SK-N-SH treated with all-trans-retinoic acid at 6 μM for 48 hours (cell line): Measurements from ENCODE around the gene ZNF853.

ENCODE experiments used
- ATAC-seq: fragments of 200-7000 bp; cut with Tn5 transposase; 3 replicates; pipeline ENCODE4 v1.9.1; 2020; ENCODE audit warnings: mild to moderate bottlenecking, moderate library complexity
- ARNTL ChIP-seq: fragments of 450-650 bp; formaldehyde crosslinking; IDR thresholded peaks from 2 replicates; pipeline ENCODE4 v1.5.0; 2020; ENCODE audit warnings: low read depth, mild to moderate bottlenecking, moderate library complexity, borderline replicate concordance
- BACH2 ChIP-seq: fragments of 250-450 bp; sonication (Bioruptor Pico); IDR thresholded peaks from 2 replicates; pipeline ENCODE4 v1.9.0; 2021; ENCODE audit warnings: mild to moderate bottlenecking, borderline replicate concordance
- CREB5 ChIP-seq: fragments of 250-450 bp; sonication (Bioruptor Pico); IDR thresholded peaks from 2 replicates; pipeline ENCODE4 v1.5.1; 2020; ENCODE audit warnings: low read depth, mild to moderate bottlenecking, moderate library complexity
- CSDC2 ChIP-seq: fragments of 250-450 bp; sonication (Bioruptor Pico); IDR thresholded peaks from 2 replicates; pipeline ENCODE4 v1.5.0; 2020; ENCODE audit warnings: mild to moderate bottlenecking, moderate library complexity
- CSRNP3 ChIP-seq: fragments of 250-450 bp; sonication (Bioruptor Pico); IDR thresholded peaks from 2 replicates; pipeline ENCODE4 v1.5.1; 2021; ENCODE audit warnings: mild to moderate bottlenecking, moderate library complexity
- ESRRG ChIP-seq: fragments of 250-450 bp; sonication (Bioruptor Pico); IDR thresholded peaks from 2 replicates; pipeline ENCODE4 v1.6.1; 2021; ENCODE audit warnings: mild to moderate bottlenecking
- GLIS3 ChIP-seq: fragments of 250-450 bp; sonication (Bioruptor Pico); IDR thresholded peaks from 2 replicates; pipeline ENCODE4 v1.5.0; 2020; ENCODE audit warnings: mild to moderate bottlenecking, moderate library complexity
- ISL1 ChIP-seq: fragments of 250-450 bp; sonication (Bioruptor Pico); IDR thresholded peaks from 2 replicates; pipeline ENCODE4 v2.1.2; 2022; ENCODE audit warnings: mild to moderate bottlenecking, moderate library complexity
- OSR1 ChIP-seq: fragments of 250-450 bp; sonication (Bioruptor Pico); IDR thresholded peaks from 2 replicates; pipeline ENCODE4 v1.8.0; 2022; ENCODE audit warnings: moderate library complexity, mild to moderate bottlenecking, inconsistent platforms
- POU6F1 ChIP-seq: fragments of 250-450 bp; sonication (Bioruptor Pico); IDR thresholded peaks from 2 replicates; pipeline ENCODE4 v1.8.0; 2021; ENCODE audit warnings: low read depth, mild to moderate bottlenecking, moderate library complexity, borderline replicate concordance
- PPARA ChIP-seq: fragments of 250-450 bp; sonication (Bioruptor Pico); IDR thresholded peaks from 2 replicates; pipeline ENCODE4 v1.5.0; 2020; ENCODE audit warnings: mild to moderate bottlenecking, borderline replicate concordance
- RARB ChIP-seq: fragments of 250-450 bp; sonication (Bioruptor Pico); IDR thresholded peaks from 2 replicates; pipeline ENCODE4 v1.8.0; 2021; ENCODE audit warnings: mild to moderate bottlenecking, moderate library complexity
- SNAI2 ChIP-seq: fragments of 250-450 bp; sonication (Bioruptor Pico); IDR thresholded peaks from 2 replicates; pipeline ENCODE4 v1.5.0; 2020; ENCODE audit warnings: mild to moderate bottlenecking, moderate library complexity
- TCF4 ChIP-seq: fragments of 250-450 bp; sonication (Bioruptor Pico); IDR thresholded peaks from 2 replicates; pipeline ENCODE4 v1.8.0; 2021; ENCODE audit warnings: mild to moderate bottlenecking, moderate library complexity, borderline replicate concordance
- TSHZ2 ChIP-seq: fragments of 250-450 bp; sonication (Bioruptor Pico); IDR thresholded peaks from 2 replicates; pipeline ENCODE4 v1.5.0; 2020; ENCODE audit warnings: mild to moderate bottlenecking, moderate library complexity
- ZC3H10 ChIP-seq: fragments of 250-450 bp; sonication (Bioruptor Pico); IDR thresholded peaks from 2 replicates; pipeline ENCODE4 v1.5.1; 2021; ENCODE audit warnings: mild to moderate bottlenecking, moderate library complexity
- ZFP3 ChIP-seq: fragments of 250-450 bp; sonication (Bioruptor Pico); IDR thresholded peaks from 2 replicates; pipeline ENCODE4 v1.5.0; 2020; ENCODE audit warnings: mild to moderate bottlenecking, moderate library complexity
- ZFP30 ChIP-seq: fragments of 450-650 bp; formaldehyde crosslinking; IDR thresholded peaks from 2 replicates; pipeline ENCODE4 v1.5.0; 2022; ENCODE audit warnings: mild to moderate bottlenecking, moderate library complexity
- ZNF565 ChIP-seq: fragments of 450-650 bp; formaldehyde crosslinking; conservative IDR thresholded peaks from 2 replicates; pipeline ENCODE4 v1.5.0; 2020; ENCODE audit warnings: low read depth, mild to moderate bottlenecking, moderate library complexity
- ZNF70 ChIP-seq: fragments of 450-650 bp; formaldehyde crosslinking; IDR thresholded peaks from 2 replicates; pipeline ENCODE4 v1.5.0; 2020; ENCODE audit warnings: mild to moderate bottlenecking, moderate library complexity
- ZNF8 ChIP-seq: fragments of 450-650 bp; formaldehyde crosslinking; IDR thresholded peaks from 2 replicates; pipeline ENCODE4 v1.5.0; 2020; ENCODE audit warnings: mild to moderate bottlenecking, moderate library complexity

ZNF853 gene

GRCh38 chr7:6642861-6643640 lies 27.6 kb downstream of the ZNF853 start:
- TF ChIP-seq ESRRG (no peak), ZFP3 (CRISPR knock-in tag) (no peak), CSDC2 (no peak), PPARA (no peak), RARB (no peak), TSHZ2 (CRISPR knock-in tag) (no peak), TCF4 (no peak), ISL1 (no peak), ZC3H10 (CRISPR knock-in tag) (no peak), CREB5 (CRISPR knock-in tag) (no peak), BACH2 (CRISPR knock-in tag) (no peak), ARNTL (CRISPR knock-in tag) (no peak), OSR1 (CRISPR knock-in tag) (no peak), ZFP30 (no peak), GLIS3 (CRISPR knock-in tag) (no peak)
- ATAC-seq, result no peak

GRCh38 chr7:6643915-6644625 lies 28.7 kb downstream of the ZNF853 start:
- TF ChIP-seq ZC3H10 (CRISPR knock-in tag) (no peak), ZNF8 (no peak), CREB5 (CRISPR knock-in tag) (no peak), CSDC2 (no peak), RARB (no peak), TSHZ2 (CRISPR knock-in tag) (no peak), CSRNP3 (CRISPR knock-in tag) (no peak), ISL1 (no peak), GLIS3 (CRISPR knock-in tag) (no peak)
- ATAC-seq, result no peak

GRCh38 chr7:6644728-6645127 lies 29.3 kb downstream of the ZNF853 start:
- ATAC-seq, result no peak
- TF ChIP-seq ZNF565 (CRISPR knock-in tag) (no peak), ISL1 (no peak), SNAI2 (CRISPR knock-in tag) (no peak), CREB5 (CRISPR knock-in tag) (no peak), ZNF70 (no peak), RARB (no peak), ZFP30 (no peak), ZC3H10 (CRISPR knock-in tag) (no peak), ZFP3 (CRISPR knock-in tag) (no peak), POU6F1 (no peak), GLIS3 (CRISPR knock-in tag) (no peak), BACH2 (CRISPR knock-in tag) (no peak), ZNF8 (no peak)
